Articular chondrocyte of knee joint (primary cell): Measurements from ENCODE around the gene IGSF6. TPM values are rescaled to one million over a fixed set of nuclear protein-coding genes. Genes with fewer than 3 reads are reported as not detected.
A peak's percentile ranks its signal among the peaks of the same experiment; 100 is the strongest.

Experiments
- small RNA-seq: library from RNA; depleted of rRNA; stranded (forward); fragments of <200 nt; gene quantifications from one replicate; pipeline ENCODE3, GENCODE V24; 2012
- total RNA-seq: library from RNA; depleted of rRNA; stranded (reverse); fragments of >200 nt; gene quantifications from 2 replicates; pipeline ENCODE4 v1.2.3, GENCODE V29; 2012

IGSF6 gene
- total RNA-seq, result not detected in 2 replicates

GRCh38 chr16:21652453-21652852 is at the start of gene IGSF6:
Gene IGSF6 (minus strand): TSS chr16:21652608. CDS start chr16:21652598, 10 bp downstream.

DNA sequence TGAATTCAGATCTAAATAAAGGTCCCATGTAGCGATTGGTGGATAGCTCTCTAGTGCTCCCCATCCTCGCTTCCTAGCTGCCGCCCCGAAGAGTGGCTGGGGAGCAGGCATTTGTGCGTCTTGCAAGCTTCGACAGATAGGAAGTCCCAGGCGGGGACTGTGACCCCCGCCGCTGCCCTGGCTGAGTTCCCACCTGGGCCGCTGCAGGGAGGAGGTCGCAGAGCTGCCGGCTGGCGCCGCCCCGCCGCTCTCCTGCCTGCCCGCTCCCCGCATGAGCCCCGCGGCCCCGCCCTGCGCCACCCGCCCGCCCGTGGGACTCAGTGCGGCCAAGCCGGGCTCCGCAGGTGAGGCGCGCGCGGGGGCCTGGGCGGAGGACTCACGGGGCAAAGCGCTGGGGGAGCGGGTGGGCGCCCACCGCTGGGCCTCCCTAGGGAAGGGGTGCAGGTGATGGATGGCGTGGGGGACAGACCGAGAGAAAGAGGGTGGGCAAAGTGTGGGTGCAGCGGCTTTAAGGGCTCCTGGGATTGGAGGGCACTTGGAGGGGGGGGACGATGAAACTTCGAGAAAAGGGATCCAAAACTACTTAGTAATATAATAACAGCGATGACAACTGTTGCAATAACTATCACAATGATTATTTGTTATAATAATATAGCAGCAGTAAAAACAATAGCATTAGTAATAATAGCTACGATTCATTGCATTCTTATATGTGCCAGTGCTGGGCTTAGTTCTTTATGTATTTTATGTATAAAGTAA is 11.7 kb upstream of the IGSF6 start, which contains the start of gene OTOA:
OTOA (plus strand) TSS at position 80 of the 759 bp plus-strand sequence. CDS start 14,547 bp downstream, outside the sequence.

DNA sequence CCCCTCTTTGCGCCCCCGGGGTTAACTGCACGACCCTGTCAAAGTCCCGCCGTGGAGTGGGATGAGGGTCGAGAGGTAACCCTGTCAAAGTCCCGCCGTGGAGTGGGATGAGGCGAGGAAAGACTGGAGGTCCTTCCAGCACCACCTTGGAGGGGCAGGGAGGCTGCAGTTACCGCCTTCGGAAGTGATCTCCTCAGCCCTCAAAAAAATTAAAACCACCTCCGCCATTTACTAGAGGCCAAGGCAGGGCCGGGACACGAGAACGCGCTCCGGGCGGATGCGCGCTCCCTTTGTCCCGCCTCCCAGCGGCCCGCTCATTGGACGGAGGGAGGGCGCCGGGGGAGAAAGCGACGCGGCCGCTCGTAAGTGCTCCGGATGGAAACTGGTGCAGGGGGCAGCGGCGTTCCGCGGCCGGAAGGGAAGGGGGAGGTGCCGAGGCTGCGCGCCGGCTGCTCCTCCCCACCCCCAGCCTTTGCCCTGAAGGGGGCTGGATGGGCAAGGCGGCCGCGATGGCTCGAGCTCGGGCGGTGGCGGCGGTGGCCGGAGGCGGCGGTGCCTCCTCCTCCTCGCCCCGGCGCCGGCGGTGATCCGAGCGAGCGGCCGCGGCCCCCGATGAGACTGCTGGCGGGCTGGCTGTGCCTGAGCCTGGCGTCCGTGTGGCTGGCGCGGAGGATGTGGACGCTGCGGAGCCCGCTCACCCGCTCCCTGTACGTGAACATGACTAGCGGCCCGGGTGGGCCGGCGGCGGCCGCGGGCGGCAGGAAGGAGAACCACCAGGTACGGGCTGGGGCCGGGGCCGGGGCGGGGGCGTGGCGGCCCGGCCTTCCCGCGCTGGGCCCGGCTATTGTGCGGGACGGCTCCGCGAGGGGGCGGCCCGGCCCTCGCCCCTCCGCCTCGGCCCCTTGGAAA is 53.0 kb downstream of the IGSF6 start, which contains the start of gene METTL9:
METTL9 (plus strand) TSS at position 456 of the 909 bp plus-strand sequence; CDS start at position 613, 157 bp downstream.

Small RNA genes lying within 50 kb of the gene (small RNA-seq; reads per million reads assigned to genes)
- gene RNU6-1005P (0.38 reads per million, percentile 3 among the genes with 10 or more reads in this experiment), gene RNU6-196P (not detected)

Other genes starting within 250 kb of the IGSF6 start
- gene METTL9, start 53.0 kb downstream of the IGSF6 start, total RNA-seq, result 192 and 244 TPM in 2 replicates
- 0.11 and 0.13 TPM in 2 replicates for gene OTOA, start 11.4 kb upstream of the IGSF6 start, total RNA-seq
- 37.4 and 39.7 TPM in 2 replicates for gene NPIPB4, start 205.1 kb upstream of the IGSF6 start, total RNA-seq